SKM-1 treated with dmso at 0.1 percent for 144 hours (cell line): ENCODE measurements around the gene SPO11.
A peak's percentile ranks its signal among the peaks of the same experiment; 100 is the strongest.

Source experiments
- DNase-seq: peaks from one replicate; lab custom pipeline; 2025; ENCODE audit not compliant: unreplicated experiment; lab: John Stamatoyannopoulos, UW

Gene SPO11

DNA sequence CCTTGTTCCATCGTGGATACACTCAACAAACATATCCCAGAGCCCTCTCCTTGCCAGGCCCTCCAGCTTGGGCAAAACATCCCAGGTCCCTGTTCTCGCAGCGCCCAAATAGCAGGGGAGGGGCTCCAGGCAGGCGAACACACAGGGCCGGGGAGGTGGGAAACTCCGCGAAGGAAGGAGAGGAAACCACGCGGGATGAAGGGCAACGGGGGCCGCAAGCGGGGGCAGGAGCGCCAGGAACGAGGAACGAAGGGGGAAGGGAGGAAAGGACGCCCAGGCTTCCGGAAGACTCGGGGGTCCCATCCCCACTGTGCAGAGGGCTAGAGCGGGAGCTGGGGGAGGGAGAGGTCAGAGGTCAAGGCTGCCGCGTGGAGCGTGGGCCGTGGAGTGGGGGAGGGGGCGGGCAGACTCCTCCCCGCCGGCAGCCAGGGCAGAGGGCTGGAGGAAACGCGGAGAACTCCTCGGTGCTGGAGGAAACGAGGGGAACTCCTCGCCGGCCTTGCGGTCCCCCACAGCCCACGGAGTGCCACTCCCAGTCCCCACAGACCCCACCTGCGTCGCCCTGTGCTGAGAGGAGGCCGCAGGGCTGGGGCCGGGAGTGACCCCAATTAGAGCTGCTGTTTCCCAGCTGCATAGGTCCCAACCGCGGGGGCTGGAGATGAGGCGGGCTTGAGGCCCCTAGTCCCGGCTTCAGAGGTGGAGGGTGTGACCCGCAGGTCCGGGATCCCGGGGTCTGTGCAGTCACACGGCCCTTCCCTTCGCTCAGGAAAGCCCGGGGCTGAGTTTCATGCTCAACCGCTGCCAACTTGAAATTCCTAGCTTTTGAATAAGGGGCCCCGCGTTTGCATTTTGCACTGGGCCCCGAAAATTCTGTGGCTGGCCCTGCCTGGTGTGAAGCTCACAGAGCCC lies 60.3 kb downstream of the SPO11 start:
- no peak for DNase-seq

GRCh38 chr20:57390604-57391438 lies 61.2 kb downstream of the SPO11 start, which contains the start of gene RBM38:
Gene RBM38, plus strand, starts transcription at chr20:57391396. Its CDS starts 186 bp downstream, at chr20:57391582.
- DNase-seq, result peak; percentile 29

DNA sequence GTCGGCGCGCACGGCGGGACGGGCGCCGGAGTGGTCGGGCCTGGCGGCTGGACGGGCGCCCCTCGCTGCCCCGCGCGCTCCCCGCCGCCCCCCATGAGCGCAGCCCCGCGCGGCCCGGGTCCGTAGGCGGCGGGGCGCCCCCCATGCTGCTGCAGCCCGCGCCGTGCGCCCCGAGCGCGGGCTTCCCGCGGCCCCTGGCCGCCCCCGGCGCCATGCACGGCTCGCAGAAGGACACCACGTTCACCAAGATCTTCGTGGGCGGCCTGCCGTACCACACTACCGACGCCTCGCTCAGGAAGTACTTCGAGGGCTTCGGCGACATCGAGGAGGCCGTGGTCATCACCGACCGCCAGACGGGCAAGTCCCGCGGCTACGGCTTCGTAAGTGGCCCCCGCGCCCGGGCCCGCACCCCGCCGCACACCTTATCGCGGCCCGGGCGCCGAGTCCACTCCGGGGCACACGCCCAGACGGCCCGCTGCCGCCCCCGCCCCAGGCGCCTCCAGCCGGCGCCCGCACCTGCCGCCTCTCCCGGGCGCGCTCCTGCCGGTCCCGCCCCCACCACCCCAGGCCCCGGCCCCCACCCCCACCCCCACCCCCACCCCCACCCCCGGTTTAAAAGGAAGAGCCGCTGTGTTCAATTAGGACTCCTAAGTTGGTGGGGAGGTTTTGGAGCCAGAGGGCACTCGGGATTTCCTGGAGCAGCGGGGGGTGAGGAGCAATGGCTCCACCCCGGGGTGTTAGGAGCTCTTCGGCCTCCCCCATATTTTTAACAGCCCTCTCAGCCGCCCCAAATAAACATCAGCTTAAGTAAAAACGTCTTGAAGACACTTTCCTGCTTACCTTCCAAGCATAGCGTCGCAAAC lies 62.1 kb downstream of the SPO11 start:
- DNase-seq, result no peak

GRCh38 chr20:57392512-57393271 lies 63.1 kb downstream of the SPO11 start:
- no peak for DNase-seq
